NOMO-1 treated with dmso at 0.1 percent for 144 hours (cell line): ENCODE data around the gene UBAC1.
A peak's percentile ranks its signal among the peaks of the same experiment; 100 is the strongest.
"Not testable (repeated sequence)": the region's sequence is repeated elsewhere in the genome, so short reads cannot be mapped to it uniquely, and the experiment has no call there.

Experiments used
- DNase-seq: peaks from one replicate; lab custom pipeline; 2025; ENCODE audit not compliant: unreplicated experiment; lab: John Stamatoyannopoulos, UW

Gene UBAC1

DNA sequence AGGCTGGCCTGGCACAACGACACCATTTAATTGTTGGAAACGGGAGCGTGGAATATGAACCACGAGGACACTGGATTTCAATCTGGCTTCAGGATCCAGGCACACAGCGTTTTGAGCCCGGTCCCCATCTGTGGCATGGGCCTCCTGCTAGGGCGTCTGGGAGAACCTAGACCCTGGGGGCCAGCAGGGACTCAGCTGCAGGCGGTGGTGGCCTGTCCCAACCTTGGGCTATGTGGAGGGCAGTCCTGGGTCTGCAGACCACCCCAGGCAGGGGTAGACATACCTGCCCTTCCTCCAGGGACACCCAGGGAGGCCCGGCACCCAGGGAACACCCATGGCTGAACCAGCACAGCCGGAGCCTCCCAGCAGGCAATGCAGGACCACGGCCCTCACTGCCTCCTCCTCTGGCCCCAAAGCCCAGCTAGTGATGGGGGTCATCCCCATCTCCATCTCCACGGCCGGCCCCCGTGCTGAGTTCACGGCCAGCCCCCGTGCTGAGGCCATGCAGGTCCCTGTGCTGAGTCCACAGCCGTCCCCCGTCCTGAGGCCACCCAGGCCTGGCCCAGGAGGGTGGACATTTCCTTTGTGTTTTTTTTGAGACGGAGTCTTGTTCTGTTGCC, 18.5 kb upstream of the UBAC1 start:
- DNase-seq: no peak

- DNase-seq: no peak
Observed at GRCh38 chr9:135978642-135979546, 17.7 kb upstream of the UBAC1 start.

DNA sequence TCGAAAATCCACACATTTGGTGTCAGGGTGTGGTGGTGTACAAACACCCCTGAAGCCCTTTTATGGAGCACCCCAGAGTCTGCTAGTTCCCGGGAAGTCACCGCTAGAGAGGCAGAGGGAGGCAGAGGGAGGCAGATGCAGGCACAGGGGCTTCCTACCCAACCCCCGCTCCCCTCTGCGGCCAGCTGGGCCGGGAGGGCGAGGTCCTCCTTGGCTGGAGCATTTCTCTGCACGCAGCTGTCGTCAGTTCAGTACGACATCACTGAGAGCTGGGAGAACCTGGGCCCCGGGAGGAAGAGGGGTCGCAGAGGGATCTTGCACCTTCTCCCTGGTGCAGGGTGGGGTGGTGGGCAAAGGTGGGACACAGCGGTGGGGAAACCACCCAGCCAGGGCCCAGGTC, 15.8 kb upstream of the UBAC1 start:
- DNase-seq: no peak

GRCh38 chr9:135976531-135976930, 15.4 kb upstream of the UBAC1 start:
- DNase-seq: no peak

DNA sequence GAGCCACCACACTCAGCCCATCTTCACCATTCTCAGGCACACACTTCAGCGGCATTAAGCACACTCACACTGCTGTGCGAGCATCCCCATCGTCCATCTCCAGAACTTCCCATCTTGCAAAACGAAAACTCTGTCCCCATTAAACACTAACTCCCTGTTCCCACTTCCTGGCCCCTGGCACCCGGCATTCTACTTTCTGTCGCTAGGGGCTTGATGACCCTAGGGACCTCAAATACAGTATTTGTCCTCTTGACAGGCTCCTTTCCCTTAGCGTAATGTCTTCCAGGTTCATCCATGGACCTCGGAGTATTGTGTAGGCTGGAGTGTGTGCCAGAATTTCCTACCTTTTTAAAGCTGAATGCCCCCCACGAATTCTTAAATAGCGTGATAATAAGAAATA, 14.7 kb upstream of the UBAC1 start:
- DNase-seq: no peak

DNA sequence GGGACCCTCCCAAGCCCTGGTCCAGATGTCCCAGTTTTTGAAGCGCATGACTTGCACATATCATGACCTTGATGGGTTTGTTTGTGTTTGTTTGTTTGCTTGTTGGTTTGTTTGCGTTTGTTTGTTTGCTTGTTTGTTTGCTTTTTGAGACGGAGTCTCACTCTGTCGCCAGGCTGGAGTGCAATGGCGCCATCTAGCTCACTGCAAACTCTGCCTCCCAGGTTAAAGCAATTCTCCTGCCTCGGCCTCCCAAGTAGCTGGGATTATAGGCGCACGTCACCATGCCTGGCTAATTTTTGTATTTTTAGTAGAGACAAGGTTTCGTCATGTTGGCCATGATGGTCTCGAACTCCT, 13.0 kb upstream of the UBAC1 start:
- no peak for DNase-seq

DNA sequence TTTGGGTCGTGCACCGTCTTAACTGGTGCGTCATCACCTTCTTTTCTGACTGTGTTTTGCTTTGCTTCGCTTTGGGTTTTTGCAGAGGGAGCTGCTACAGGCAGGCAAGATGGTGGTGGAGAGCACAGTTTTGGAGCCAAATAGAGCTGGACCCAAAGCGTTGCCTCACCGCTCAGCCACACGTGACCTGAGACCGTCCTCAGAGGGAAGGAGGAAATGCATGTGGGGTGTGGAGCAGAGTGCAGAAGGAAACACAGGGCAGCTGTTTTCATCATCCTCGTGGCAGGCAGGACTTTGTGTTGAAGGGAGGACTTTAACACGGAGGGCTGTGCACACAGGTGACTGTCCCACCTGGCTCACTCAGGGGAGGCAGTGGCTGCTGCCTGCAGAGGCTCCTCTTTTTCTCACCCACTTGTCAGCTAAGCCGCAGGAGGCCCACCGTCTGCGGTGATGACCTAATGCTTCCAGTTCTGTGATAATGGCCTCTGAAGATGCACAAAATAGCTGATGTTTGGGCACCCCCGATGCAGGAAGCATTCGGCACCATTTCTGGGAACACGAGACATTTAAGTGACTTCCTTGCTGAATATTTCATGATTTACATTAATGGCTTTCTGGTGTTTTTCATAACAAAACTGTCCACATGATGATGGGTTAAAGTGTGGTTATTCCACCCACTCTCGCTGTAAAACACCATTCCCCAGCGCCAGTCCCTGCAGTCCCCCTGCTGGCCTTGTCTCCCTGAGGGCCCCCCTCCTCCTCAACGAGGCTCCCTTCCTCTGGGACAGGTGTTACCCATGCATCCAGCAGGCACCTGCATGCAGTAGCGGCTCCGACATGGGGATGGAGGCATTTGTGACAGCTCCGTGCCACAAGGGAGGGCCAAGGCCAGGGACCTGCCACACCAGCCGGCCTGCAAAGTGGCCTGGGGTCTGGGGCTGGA, 12.4 kb upstream of the UBAC1 start:
- peak; percentile 88 for DNase-seq

DNA sequence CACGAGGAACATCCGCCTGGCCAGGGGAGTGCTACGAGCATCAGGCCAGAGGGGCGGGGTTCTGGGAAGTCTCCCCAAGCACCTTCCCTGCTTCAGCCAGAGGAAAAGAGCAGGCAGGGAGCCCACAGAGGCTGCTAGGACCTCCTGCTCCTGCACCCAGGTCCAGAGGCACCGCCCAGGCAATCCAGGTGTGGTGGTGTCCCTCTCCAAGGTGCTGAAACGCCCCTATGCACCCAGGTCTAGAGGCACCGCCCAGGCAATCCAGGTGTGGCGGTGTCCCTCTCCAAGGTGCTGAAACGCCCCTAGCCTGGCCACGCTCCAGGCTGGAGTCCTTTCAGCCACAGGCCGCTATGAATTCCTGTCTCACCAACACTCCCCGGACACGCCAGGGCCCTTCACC, 10.7 kb upstream of the UBAC1 start:
- DNase-seq: no peak

DNA sequence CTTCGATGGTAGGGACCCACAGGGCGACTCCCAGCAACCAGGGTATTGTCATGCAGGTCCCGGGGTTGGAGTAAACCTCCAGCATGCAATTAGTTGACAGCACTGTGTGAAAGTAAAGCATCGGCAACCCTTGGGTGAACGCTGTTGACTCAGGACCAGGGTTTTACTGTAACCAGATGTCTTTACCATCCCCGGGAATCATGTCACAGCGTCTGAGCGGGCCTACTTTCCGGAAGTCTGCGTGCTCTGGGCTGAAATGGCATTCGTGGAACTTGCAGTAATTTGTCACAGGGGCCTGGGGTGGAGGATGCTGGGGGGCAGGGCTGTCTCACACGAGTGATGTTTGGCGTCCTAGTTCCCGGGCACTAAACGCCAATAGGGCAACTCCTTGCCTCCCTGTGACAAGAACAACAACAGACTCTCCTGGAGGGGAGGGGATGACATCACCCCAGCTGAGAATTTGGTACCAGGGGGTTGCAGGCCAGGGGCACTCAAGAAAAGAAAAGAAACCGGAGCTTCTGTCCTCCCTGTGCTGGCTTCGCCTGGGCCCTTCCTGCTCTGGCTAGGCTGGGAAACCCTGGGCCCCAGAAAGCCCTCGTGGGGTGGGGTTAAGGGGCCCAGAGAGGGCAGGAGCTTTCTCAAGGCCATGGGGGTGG, 10.1 kb upstream of the UBAC1 start:
- DNase-seq: no peak

- DNase-seq: no peak
Observed at GRCh38 chr9:135970128-135970815, 9.1 kb upstream of the UBAC1 start.

DNA sequence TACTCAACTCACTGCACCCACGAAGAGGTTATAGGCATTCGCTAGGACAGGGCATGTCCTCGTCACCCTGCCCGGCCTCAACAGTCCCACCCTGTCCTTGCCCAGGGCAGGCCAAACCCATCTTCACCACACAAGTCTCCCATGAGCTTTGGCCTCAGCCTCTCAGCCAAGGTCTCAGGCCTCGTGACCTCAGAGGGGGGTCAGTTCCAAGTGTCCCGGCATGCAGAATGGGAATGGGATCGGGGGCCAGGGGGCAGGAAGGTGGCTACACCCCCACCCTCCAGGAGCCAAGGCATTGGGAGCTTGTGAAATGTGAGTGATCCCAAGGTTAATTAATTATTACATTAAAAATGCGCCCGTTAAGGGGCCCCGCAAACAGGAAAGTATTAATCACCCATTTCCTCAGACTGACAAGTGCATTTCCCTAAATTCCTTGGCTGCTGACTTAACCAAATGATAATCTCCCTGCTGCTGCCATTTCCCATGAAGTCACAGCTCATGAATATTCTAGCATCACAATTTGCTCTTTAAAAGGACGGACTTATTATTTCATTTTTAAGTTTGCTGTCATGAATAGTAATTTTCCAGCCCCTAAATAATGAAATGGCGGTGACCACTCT, 8.0 kb upstream of the UBAC1 start:
- DNase-seq: peak; percentile 37

- no peak for DNase-seq
Observed at GRCh38 chr9:135968601-135969000, 7.4 kb upstream of the UBAC1 start.

GRCh38 chr9:135968083-135968476, 6.9 kb upstream of the UBAC1 start:
- no peak for DNase-seq

DNA sequence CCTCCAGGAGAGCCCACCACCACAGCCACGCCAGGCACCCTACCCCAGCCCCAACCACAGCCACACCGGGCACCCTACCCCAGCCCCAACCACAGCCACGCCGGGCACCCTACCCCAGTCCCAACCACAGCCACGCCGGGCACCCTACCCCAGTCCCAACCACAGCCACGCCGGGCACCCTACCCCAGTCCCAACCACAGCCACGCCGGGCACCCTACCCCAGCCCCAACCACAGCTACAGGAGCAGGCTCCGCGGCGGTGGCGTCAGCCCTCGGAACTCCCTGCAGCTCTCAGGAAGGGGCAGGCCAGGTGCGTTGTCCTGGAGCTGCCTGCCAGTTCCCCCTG, 5.7 kb upstream of the UBAC1 start:
- not testable (repeated sequence) for DNase-seq

GRCh38 chr9:135965124-135965756, 4.1 kb upstream of the UBAC1 start:
- DNase-seq: no peak

- no peak for DNase-seq
Observed at GRCh38 chr9:135963938-135964337, 2.8 kb upstream of the UBAC1 start.

DNA sequence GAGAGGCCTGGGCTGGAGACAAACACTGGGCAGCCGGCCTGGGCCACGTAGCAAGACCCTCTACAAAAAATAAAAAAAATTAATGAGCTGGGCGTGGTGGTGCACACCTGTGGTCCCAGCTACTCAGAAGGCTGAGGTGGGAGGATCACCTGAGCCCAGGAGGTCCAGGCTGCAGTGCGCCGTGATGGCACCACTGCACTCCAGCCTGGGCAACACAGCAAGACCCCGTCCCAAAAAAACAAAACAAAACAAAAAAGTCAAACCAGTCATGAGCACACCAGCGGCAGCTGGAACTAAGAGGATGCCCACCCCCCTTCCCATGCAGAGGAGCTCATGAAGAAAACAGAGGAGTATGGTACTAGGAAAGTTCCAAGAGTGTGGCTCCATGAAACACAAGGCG, 2.2 kb upstream of the UBAC1 start:
- DNase-seq: no peak

DNA sequence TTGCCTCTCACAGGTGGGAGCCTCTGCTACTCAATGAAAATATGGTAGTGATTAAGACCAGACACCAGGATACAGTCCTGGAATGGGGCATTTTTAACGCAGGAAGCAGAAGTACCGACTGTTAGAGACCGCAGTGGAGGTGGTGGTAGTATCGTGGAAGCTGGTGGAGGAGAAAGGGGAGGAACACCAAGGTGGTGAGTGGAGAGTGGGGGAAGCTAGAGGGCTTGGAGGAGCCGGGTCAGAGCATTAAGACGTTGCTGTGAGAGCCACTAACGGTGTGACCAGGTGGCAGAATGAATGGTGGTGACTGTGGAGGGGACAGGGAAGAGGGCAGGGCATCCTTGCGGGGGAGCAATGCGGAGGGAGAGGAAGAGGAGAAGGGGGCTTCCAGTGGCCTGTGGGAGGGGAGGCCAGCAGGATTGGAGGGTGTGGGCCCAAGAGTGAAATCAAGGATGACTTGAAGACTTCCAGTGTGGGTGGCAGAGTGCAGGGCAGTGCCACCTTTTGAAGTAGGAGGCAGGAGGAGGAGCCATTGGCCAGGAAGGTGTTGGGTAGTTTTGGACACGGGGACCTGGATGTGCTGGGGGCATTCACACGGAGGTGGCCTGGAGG, 1.6 kb upstream of the UBAC1 start:
- peak; percentile 51 for DNase-seq
